HG03565 (cell line): ENCODE measurements around the gene EPC2.
"Not testable (repeated sequence)": the region's sequence is repeated elsewhere in the genome, so short reads cannot be mapped to it uniquely, and the experiment has no call there.

Experiments used
- ATAC-seq: cut with Tn5 transposase; IDR thresholded peaks from one replicate; pipeline ENCODE4 v1.9.1; 2021; ENCODE audit warnings: mild to moderate bottlenecking, moderate library complexity; ENCODE audit not compliant: unreplicated experiment

Gene EPC2

GRCh38 chr2:148638543-148638942 is 6.0 kb upstream of the EPC2 start:
- no peak for ATAC-seq

GRCh38 chr2:148640767-148641166 is 3.8 kb upstream of the EPC2 start:
- ATAC-seq: no peak

GRCh38 chr2:148642112-148642744 is 2.3 kb upstream of the EPC2 start:
- ATAC-seq: no peak

- no peak for ATAC-seq
These were observed 1.6 kb upstream of the EPC2 start for GRCh38 chr2:148642891-148643416.

- peak; percentile 33 for ATAC-seq
These were observed 1.1 kb upstream of the EPC2 start for GRCh38 chr2:148643421-148643820.

- peak; percentile 39 for ATAC-seq
These were observed 460 bp downstream of the EPC2 start for GRCh38 chr2:148644883-148645538.

GRCh38 chr2:148645539-148646230 is 1.1 kb downstream of the EPC2 start:
- peak; percentile 39 for ATAC-seq

- no peak for ATAC-seq
These were observed 1.6 kb downstream of the EPC2 start for GRCh38 chr2:148646231-148646559.

- not testable (repeated sequence) for ATAC-seq
These were observed 3.2 kb downstream of the EPC2 start for GRCh38 chr2:148647711-148648110.

- no peak for ATAC-seq
These were observed 5.4 kb downstream of the EPC2 start for GRCh38 chr2:148649936-148650335.

GRCh38 chr2:148650881-148651280 is 6.3 kb downstream of the EPC2 start:
- no peak for ATAC-seq

- ATAC-seq: no peak
These were observed 7.4 kb downstream of the EPC2 start for GRCh38 chr2:148651972-148652371.

GRCh38 chr2:148653437-148653836 is 8.9 kb downstream of the EPC2 start:
- peak; percentile 79 for ATAC-seq

GRCh38 chr2:148654435-148654834 is 9.9 kb downstream of the EPC2 start:
- no peak for ATAC-seq

GRCh38 chr2:148656516-148656915 is 12.0 kb downstream of the EPC2 start:
- no peak for ATAC-seq

- peak; percentile 94 for ATAC-seq
These were observed 14.5 kb downstream of the EPC2 start for GRCh38 chr2:148658807-148659722.

GRCh38 chr2:148660999-148661398 is 16.4 kb downstream of the EPC2 start:
- ATAC-seq: no peak

- ATAC-seq: not testable (repeated sequence)
These were observed 17.8 kb downstream of the EPC2 start for GRCh38 chr2:148662332-148662731.

- no peak for ATAC-seq
These were observed 19.7 kb downstream of the EPC2 start for GRCh38 chr2:148664229-148664628.

- ATAC-seq: no peak
These were observed 22.0 kb downstream of the EPC2 start for GRCh38 chr2:148666555-148666954.
